H1 (cell line): ENCODE measurements around the gene ALDH1A3. TPM values are rescaled to one million over a fixed set of nuclear protein-coding genes. Genes with fewer than 3 reads are reported as not detected.

Source experiments
- CTCF ChIA-PET: fragments of 300-600 bp; sonication (Branson Sonifier 250); formaldehyde crosslinking; loops from one replicate; lab custom pipeline; 2021; ENCODE audit not compliant: partially characterized antibody; lab: Charles Lee
- POLR2A ChIA-PET: fragments of 300-600 bp; sonication (Branson Sonifier 250); formaldehyde crosslinking; loops from one replicate; lab custom pipeline; 2021; ENCODE audit warnings: inconsistent platforms; ENCODE audit not compliant: partially characterized antibody; lab: Charles Lee
- DNase-seq, 2 experiments: peaks; one replicate each; pipeline versions ENCODE4 v3.0.0 to v3.0.0-alpha.2; 2010 to 2022; ENCODE audit warnings: low spot score in 2 of 2, low read depth in 1 of 2, mixed read lengths in 1 of 2
- FAIRE-seq: peaks from 2 replicates; lab custom pipeline; 2011; peaks lifted over from hg19 to GRCh38; lab: Jason Lieb, UNC
- H2AFZ ChIP-seq: 2 replicates; pipeline ENCODE4 v1.8.1; 2012; ENCODE audit warnings: low read length, inconsistent platforms
- H2AK5ac ChIP-seq: 2 replicates; pipeline ENCODE4 v1.6.1; 2013; ENCODE audit warnings: low read depth, low read length
- H2BK120ac ChIP-seq: replicated peaks from 2 replicates; pipeline ENCODE3; 2013; ENCODE audit warnings: low read depth, low read length, inconsistent platforms
- H2BK12ac ChIP-seq: 2 replicates; pipeline ENCODE4 v1.6.1; 2013; ENCODE audit warnings: low read depth, low read length
- H2BK15ac ChIP-seq: 2 replicates; pipeline ENCODE4 v1.6.1; 2013; ENCODE audit warnings: low read length
- H2BK20ac ChIP-seq: 2 replicates; pipeline ENCODE4 v1.6.1; 2013; ENCODE audit warnings: low read length
- H2BK5ac ChIP-seq: 2 replicates; pipeline ENCODE4 v1.6.1; 2013; ENCODE audit warnings: low read depth, low read length
- H3K14ac ChIP-seq: 2 replicates; pipeline ENCODE4 v1.6.1; 2013; ENCODE audit warnings: inconsistent platforms; ENCODE audit not compliant: insufficient read length
- H3K18ac ChIP-seq: 2 replicates; pipeline ENCODE4 v1.6.1; 2013; ENCODE audit warnings: low read length; ENCODE audit errors: extremely low read depth
- H3K23ac ChIP-seq: 2 replicates; pipeline ENCODE4 v1.6.1; 2013; ENCODE audit warnings: inconsistent platforms; ENCODE audit not compliant: insufficient read length
- H3K23me2 ChIP-seq: 2 replicates; pipeline ENCODE4 v1.6.1; 2013; ENCODE audit warnings: low read depth, low read length
- H3K27ac ChIP-seq: 2 replicates; pipeline ENCODE4 v1.6.1; 2011; ENCODE audit warnings: low read depth, low read length, inconsistent platforms
- H3K27me3 ChIP-seq, 4 experiments: replicated peaks in 1 of 4; 1 replicate in 1 of 4; 2 replicates in 3 of 4; pipeline versions ENCODE4 v1.6.1 to v1.8.1; 2011 to 2013; ENCODE audit warnings: low read length in 3 of 4, mild to moderate bottlenecking in 3 of 4, inconsistent platforms in 2 of 4, mixed read lengths in 2 of 4, moderate library complexity in 1 of 4; ENCODE audit not compliant: control insufficient read depth in 3 of 4, insufficient read depth in 3 of 4; ENCODE audit errors: extremely low read depth in 1 of 4
- H3K36me3 ChIP-seq, 4 experiments: 2 replicates each; pipeline versions ENCODE4 v1.6.1 to v1.8.1; 2011 to 2013; ENCODE audit warnings: mild to moderate bottlenecking in 4 of 4, low read length in 3 of 4, moderate library complexity in 2 of 4, control low read depth in 1 of 4, inconsistent platforms in 1 of 4; ENCODE audit not compliant: insufficient read depth in 4 of 4, control insufficient read depth in 2 of 4
- H3K4ac ChIP-seq: replicated peaks from 2 replicates; pipeline ENCODE3; 2013; ENCODE audit warnings: low read length, low read depth, mixed read lengths, inconsistent platforms; ENCODE audit not compliant: insufficient read length
- H3K4me1 ChIP-seq, 4 experiments: replicated peaks in 1 of 4; 1 replicate in 1 of 4; 2 replicates in 3 of 4; pipeline versions ENCODE4 v1.6.1 to v1.8.1; 2011 to 2013; ENCODE audit warnings: low read length in 3 of 4, inconsistent platforms in 2 of 4, mixed read lengths in 1 of 4; ENCODE audit not compliant: insufficient read depth in 4 of 4, control insufficient read depth in 3 of 4
- H3K4me2 ChIP-seq, 2 experiments: 2 replicates each; pipeline versions ENCODE4 v1.6.1 to v1.8.1; 2011 to 2013; ENCODE audit warnings: low read depth in 2 of 2, low read length in 2 of 2, control low read depth in 1 of 2, inconsistent platforms in 1 of 2, mild to moderate bottlenecking in 1 of 2; ENCODE audit not compliant: insufficient read depth in 1 of 2
- H3K4me3 ChIP-seq, 4 experiments: fragments of 200-600, 300-600 bp in 1 of 4; sonication (generic), shearing (Covaris generic), sonication (Bioruptor Twin) in 1 of 4; 2 replicates each; pipeline versions ENCODE4 v1.5.1 to v1.8.1; 2011 to 2016; ENCODE audit warnings: low read length in 4 of 4, low read depth in 3 of 4, control low read depth in 2 of 4, inconsistent platforms in 2 of 4, mild to moderate bottlenecking in 2 of 4, mixed read lengths in 1 of 4, moderate library complexity in 1 of 4; ENCODE audit not compliant: insufficient read depth in 2 of 4; ENCODE audit errors: extremely low read depth in 1 of 4
- H3K56ac ChIP-seq: replicated peaks from 2 replicates; pipeline ENCODE3; 2013; ENCODE audit warnings: low read depth, mild to moderate bottlenecking, mixed read lengths, low read length, inconsistent platforms; ENCODE audit not compliant: insufficient read length
- H3K79me1 ChIP-seq: 2 replicates; pipeline ENCODE4 v1.6.1; 2013; ENCODE audit warnings: low read depth, low read length, control low read depth
- H3K79me2 ChIP-seq, 2 experiments: 2 replicates each; pipeline versions ENCODE4 v1.6.1 to v1.8.1; 2012 to 2013; ENCODE audit warnings: low read length in 2 of 2, mild to moderate bottlenecking in 2 of 2, inconsistent platforms in 1 of 2; ENCODE audit not compliant: insufficient read depth in 2 of 2, control insufficient read depth in 1 of 2
- H3K9ac ChIP-seq, 4 experiments: replicated peaks in 1 of 4; 1 replicate in 1 of 4; 2 replicates in 3 of 4; pipeline versions ENCODE4 v1.6.1 to v1.8.1; 2011 to 2013; ENCODE audit warnings: low read depth in 3 of 4, low read length in 3 of 4, control low read depth in 2 of 4, mild to moderate bottlenecking in 2 of 4, moderate library complexity in 2 of 4, inconsistent platforms in 1 of 4; ENCODE audit errors: extremely low read depth in 1 of 4
- H3K9me3 ChIP-seq, 2 experiments: 2 replicates each; pipeline versions ENCODE4 v1.6.1 to v1.8.1; 2012 to 2013; ENCODE audit warnings: mild to moderate bottlenecking in 2 of 2, moderate library complexity in 2 of 2, control low read depth in 1 of 2, inconsistent platforms in 1 of 2, low read depth in 1 of 2, low read length in 1 of 2, mixed read lengths in 1 of 2; ENCODE audit not compliant: insufficient read depth in 2 of 2
- H4K20me1 ChIP-seq, 2 experiments: replicated peaks in 1 of 2; 2 replicates each; pipeline versions ENCODE3 to v1.8.1; 2011 to 2013; ENCODE audit warnings: inconsistent platforms in 2 of 2, low read length in 2 of 2, mild to moderate bottlenecking in 1 of 2; ENCODE audit not compliant: insufficient read depth in 2 of 2, control insufficient read depth in 1 of 2
- H4K5ac ChIP-seq: 2 replicates; pipeline ENCODE4 v1.6.1; 2013; ENCODE audit warnings: low read length, low read depth, mixed read lengths, inconsistent platforms; ENCODE audit not compliant: insufficient read length
- H4K8ac ChIP-seq: 2 replicates; pipeline ENCODE4 v1.8.0; 2013; ENCODE audit warnings: mild to moderate bottlenecking, moderate library complexity, low read length, inconsistent platforms; ENCODE audit not compliant: insufficient read depth; ENCODE audit errors: extremely low read depth
- H4K91ac ChIP-seq: replicated peaks from 2 replicates; pipeline ENCODE3; 2013; ENCODE audit warnings: low read length, mixed read lengths, inconsistent platforms; ENCODE audit not compliant: insufficient read length
- CTBP2 ChIP-seq: IDR thresholded peaks from 2 replicates; pipeline ENCODE4 v1.7.0; 2011; ENCODE audit warnings: borderline replicate concordance, mild to moderate bottlenecking, moderate library complexity, mixed read lengths, low read length; ENCODE audit not compliant: insufficient read depth, insufficient read length
- RAD21 ChIP-seq, 2 experiments: IDR thresholded peaks in 1 of 2; conservative IDR thresholded peaks in 1 of 2; 2 replicates each; pipeline ENCODE4 v1.6.1; 2011; ENCODE audit warnings: low read depth in 2 of 2, low read length in 2 of 2, improper control_type of control experiment in 1 of 2, inconsistent platforms in 1 of 2, mild to moderate bottlenecking in 1 of 2, moderate library complexity in 1 of 2
- RBBP5 ChIP-seq: IDR thresholded peaks from 2 replicates; pipeline ENCODE4 v1.7.1; 2012; ENCODE audit warnings: low read depth, mild to moderate bottlenecking, inconsistent platforms, low read length, moderate library complexity, borderline replicate concordance
- WGBS, 2 experiments: shearing (Covaris generic) in 1 of 2; methylation state at CpG; one replicate each; pipeline versions ENCODE4 v1.1.6 to v1.1.7; 2013 to 2015; ENCODE audit warnings: low lambda C conversion rate in 2 of 2, mixed read lengths in 2 of 2, inconsistent platforms in 1 of 2, low coverage in 1 of 2, missing lambda C conversion rate in 1 of 2; ENCODE audit not compliant: insufficient replicate concordance in 2 of 2, insufficient coverage in 1 of 2, insufficient read length in 1 of 2; ENCODE audit errors: extremely low coverage in 1 of 2, missing lambda C conversion rate in 1 of 2; 5-methylcytosine and 5-hydroxymethylcytosine counted together
- polyA plus RNA-seq, 7 experiments: library from polyadenylated mRNA; depleted of rRNA in 3 of 7; stranded (reverse) in 5 of 7; unstranded in 2 of 7; fragments of >200 nt in 5 of 7; fragments of 200-250 nt in 2 of 7; gene quantifications; 1 replicate in 5 of 7; 2 replicates in 1 of 7; 4 replicates in 1 of 7; pipeline versions ENCODE4 v1.2.1 to v1.2.3, GENCODE V29; 2011 to 2013; ENCODE audit warnings: missing spikeins in 2 of 7, mixed read lengths in 2 of 7
- total RNA-seq: library from RNA; stranded (reverse); fragmentation: NEBNext Ultra II Directional; extraction: Animal tissue kit (Norgen Biotek cat#: 25700); gene quantifications from 2 replicates; pipeline ENCODE4 v1.2.1, GENCODE V29; 2021

ALDH1A3 gene
- total and polyA plus RNA-seq, 2 of the 8 experiments (the other 6 are each of a cell fraction or from before 2014, with no cell fraction given), result 2.2 to 5.5 TPM

DNA sequence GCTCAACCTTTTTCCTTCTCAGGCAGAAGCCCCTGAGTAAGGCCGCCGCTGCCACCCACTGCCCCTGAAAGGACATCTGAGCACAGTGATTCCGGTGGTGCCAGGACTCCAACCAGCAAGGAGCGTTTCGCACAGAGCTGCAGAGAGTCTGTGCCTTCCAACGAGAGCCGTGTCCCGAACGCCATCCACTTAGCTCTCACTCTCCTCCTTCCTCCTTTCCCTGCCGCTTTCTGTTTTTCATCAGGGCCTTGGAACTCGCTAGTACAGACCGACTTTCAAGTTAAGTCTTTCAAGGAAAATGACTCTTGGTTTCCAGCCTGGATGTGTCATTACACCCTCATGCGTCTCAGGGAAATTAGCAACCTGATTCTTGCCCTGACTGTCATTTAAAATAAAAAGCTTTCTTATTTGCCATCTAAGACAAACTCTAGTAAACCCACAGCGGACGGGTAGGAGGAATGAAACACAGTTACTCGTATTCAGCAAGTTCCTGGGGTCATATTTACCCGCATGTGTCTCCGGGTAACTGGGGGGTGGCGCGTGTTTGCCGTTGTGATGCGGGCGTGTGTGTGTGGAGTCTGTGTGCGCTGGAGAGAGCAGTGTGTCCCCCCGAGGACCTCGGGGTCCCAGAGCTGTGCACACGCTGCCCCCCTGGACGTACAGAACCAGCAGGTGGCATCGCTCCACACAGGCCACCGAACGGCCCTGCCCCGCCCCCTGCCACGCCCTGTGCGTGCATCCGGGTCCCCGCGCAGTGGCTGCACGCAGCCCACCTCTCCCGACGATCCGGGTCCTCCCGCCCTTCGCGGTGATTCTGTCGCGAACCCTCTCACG lies 30.4 kb upstream of the ALDH1A3 start:
- Histone ChIP-seq H4K5ac (no peak overlapping the region), H3K9ac (no peak overlapping the region; a peak in 1 of 7 replicates), H3K79me2 (no peaks in the 10 kb centered on the region), H2BK5ac (no peak overlapping the region), H3K4me2 (peak overlapping the region; percentile 43 to 46), H2BK120ac (no peak overlapping the region), H3K56ac (no peak overlapping the region), H3K36me3 (no peaks in the 10 kb centered on the region), H2AFZ (no peak overlapping the region; the same call in 1 of the 2 replicates), H2AK5ac (no peak overlapping the region), H3K23me2 (no peaks in the 10 kb centered on the region), H3K27ac (no peak overlapping the region), H3K4me3 (peak overlapping the region in 2 of 4 experiments; percentile 16 to 43; a peak in 3 of 8 replicates), H3K27me3 (no peaks in the 10 kb centered on the region), H2BK15ac (no peak overlapping the region), H4K8ac (no peak overlapping the region), H2BK12ac (no peak overlapping the region), H3K79me1 (no peaks in the 10 kb centered on the region), H3K4me1 (no peaks in the 10 kb centered on the region), H3K4ac (no peak overlapping the region), H3K23ac (no peak overlapping the region), H3K18ac (no peak overlapping the region; the same call in 1 of the 2 replicates), H3K9me3 (no peaks in the 10 kb centered on the region), H3K14ac (no peak overlapping the region), H4K20me1 (no peaks in the 10 kb centered on the region), H2BK20ac (no peak overlapping the region), H4K91ac (no peak overlapping the region)
- DNase-seq (peak in 1 of 2 experiments; percentile 40), FAIRE-seq (no peak)
- ChIA-PET POLR2A (no interaction called here), CTCF (interaction anchor here (0.7 to 1.4 kb wide), 3 partner anchors 129 to 170 kb away, joined by 3 read pairs; no protein-coding TSS in a partner anchor)
- TF ChIP-seq RBBP5, result no peak
- 0 out of 4 replicates have a peak, but pooled peaks of 1 of the 2 experiments have one; percentile 4 for TF ChIP-seq RAD21 (IDR thresholded peaks at IDR 0.05 in 1 of 2, conservative IDR thresholded peaks at IDR 0.05 in 1 of 2; ENCODE audit: low read depth in 2 of 2, low read length in 2 of 2)
- TF ChIP-seq CTBP2, result no peak
- 86% methylated on average over 47 of the region's 47 CpGs; no CpG with 5 or more reads in 1 of the 2 experiments for WGBS, 2 experiments
